Stomach (tissue), 4 donors: ENCODE data around the gene SLC2A4RG.

ENCODE experiments used
- POLR2A ChIP-seq, 4 donors: fragments of 450-650 bp; IDR thresholded peaks; one replicate each; pipeline ENCODE4 v1.6.1; 2016; ENCODE audit warnings: antibody characterized with exemption in 4 of 4, control low read depth in 2 of 4, mild to moderate bottlenecking in 1 of 4, moderate library complexity in 1 of 4
- POLR2AphosphoS5 ChIP-seq, 3 donors: sonication (generic); formaldehyde crosslinking; IDR thresholded peaks; one replicate each; pipeline ENCODE4 v1.6.1; 2016; ENCODE audit warnings: antibody characterized with exemption in 3 of 3
- TF ChIP-seq, protein P1 (sequence below), 7 experiments: fragments of 450-650 bp in 4 of 7; fragments of 200-600 bp in 3 of 7; sonication (generic) in 3 of 7; IDR thresholded peaks; one replicate each; pipeline ENCODE4 v1.5.1; 2016 to 2019; ENCODE audit warnings: antibody characterized with exemption in 7 of 7, control low read depth in 2 of 7, mild to moderate bottlenecking in 1 of 7

DNA sequence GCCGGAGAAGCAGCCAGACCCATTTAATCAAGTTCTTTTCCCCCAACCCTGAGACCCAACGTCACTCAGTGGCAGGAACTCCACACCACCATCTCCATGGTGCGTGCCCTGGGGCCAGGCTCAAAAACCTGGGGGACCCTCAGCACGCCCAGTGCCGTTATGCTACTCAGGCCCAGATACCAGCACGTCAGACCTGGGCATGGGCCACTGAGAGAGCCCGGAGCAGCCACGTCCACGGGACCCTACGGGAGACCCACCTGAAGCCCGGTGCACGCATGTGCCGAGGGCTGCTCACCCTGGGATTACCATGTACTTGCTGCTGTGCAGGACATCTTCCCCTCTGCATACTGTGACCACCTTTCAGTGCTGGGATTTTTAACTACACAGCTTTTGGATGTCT lies 13.8 kb downstream of the SLC2A4RG start:
- TF ChIP-seq, protein P1, sequence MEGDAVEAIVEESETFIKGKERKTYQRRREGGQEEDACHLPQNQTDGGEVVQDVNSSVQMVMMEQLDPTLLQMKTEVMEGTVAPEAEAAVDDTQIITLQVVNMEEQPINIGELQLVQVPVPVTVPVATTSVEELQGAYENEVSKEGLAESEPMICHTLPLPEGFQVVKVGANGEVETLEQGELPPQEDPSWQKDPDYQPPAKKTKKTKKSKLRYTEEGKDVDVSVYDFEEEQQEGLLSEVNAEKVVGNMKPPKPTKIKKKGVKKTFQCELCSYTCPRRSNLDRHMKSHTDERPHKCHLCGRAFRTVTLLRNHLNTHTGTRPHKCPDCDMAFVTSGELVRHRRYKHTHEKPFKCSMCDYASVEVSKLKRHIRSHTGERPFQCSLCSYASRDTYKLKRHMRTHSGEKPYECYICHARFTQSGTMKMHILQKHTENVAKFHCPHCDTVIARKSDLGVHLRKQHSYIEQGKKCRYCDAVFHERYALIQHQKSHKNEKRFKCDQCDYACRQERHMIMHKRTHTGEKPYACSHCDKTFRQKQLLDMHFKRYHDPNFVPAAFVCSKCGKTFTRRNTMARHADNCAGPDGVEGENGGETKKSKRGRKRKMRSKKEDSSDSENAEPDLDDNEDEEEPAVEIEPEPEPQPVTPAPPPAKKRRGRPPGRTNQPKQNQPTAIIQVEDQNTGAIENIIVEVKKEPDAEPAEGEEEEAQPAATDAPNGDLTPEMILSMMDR (IDR thresholded peaks at IDR 0.05) = no peak
- TF ChIP-seq POLR2A (IDR thresholded peaks at IDR 0.05) (no peak), POLR2AphosphoS5 (IDR thresholded peaks at IDR 0.05) (no peak)
